T-cell (primary cell): ENCODE measurements around the gene SH3BGRL2. TPM values are rescaled to one million over a fixed set of nuclear protein-coding genes. Genes with fewer than 3 reads are reported as not detected.
"Not testable (repeated sequence)": the region's sequence is repeated elsewhere in the genome, so short reads cannot be mapped to it uniquely, and the experiment has no call there.

Experiments
- ATAC-seq, 4 experiments: fragments of 200-7000 bp in 3 of 4; fragments of 150-1000 bp in 1 of 4; cut with Tn5 transposase; replicated peaks in 1 of 4; 1 replicate in 3 of 4; 2 replicates in 1 of 4; pipeline ENCODE4 v1.10.0; 2021; ENCODE audit warnings: moderate library complexity in 3 of 4, mild to moderate bottlenecking in 2 of 4, moderate number of reproducible peaks in 1 of 4
- CTCF ChIA-PET, 2 donors: fragments of 300-600 bp; sonication (Branson Sonifier 250); formaldehyde crosslinking; loops; one replicate each; lab custom pipeline; 2022; ENCODE audit warnings: antibody characterized with exemption in 2 of 2; lab: Charles Lee
- POLR2A ChIA-PET, 2 donors: fragments of 300-600 bp; sonication (Branson Sonifier 250); formaldehyde crosslinking; loops; one replicate each; lab custom pipeline; 2022; ENCODE audit warnings: antibody characterized with exemption in 2 of 2; lab: Charles Lee
- DNase-seq, 35 experiments: peaks; one replicate each; pipeline versions ENCODE4 v3.0.0 to v3.0.0-alpha.2; 2013 to 2023
- H3K27ac ChIP-seq: one replicate; pipeline ENCODE4 v1.5.1; 2013; ENCODE audit warnings: low read length
- H3K27me3 ChIP-seq, 2 experiments: replicated peaks in 1 of 2; 1 replicate in 1 of 2; 2 replicates in 1 of 2; pipeline versions ENCODE4 v1.6.1 to v1.7.0; 2013; ENCODE audit warnings: low read length in 1 of 2, mixed read lengths in 1 of 2; ENCODE audit not compliant: control insufficient read depth in 2 of 2, insufficient read depth in 2 of 2; ENCODE audit errors: extremely low read depth in 1 of 2
- H3K36me3 ChIP-seq, 2 donors: 1 replicate in 1 of 2; 2 replicates in 1 of 2; pipeline versions ENCODE4 v1.6.1 to v1.7.0; 2013; ENCODE audit warnings: low read length in 1 of 2; ENCODE audit not compliant: control insufficient read depth in 2 of 2, insufficient read depth in 1 of 2; ENCODE audit errors: extremely low read depth in 1 of 2
- H3K4me1 ChIP-seq, 2 experiments: 1 replicate in 1 of 2; 2 replicates in 1 of 2; pipeline versions ENCODE4 v1.6.1 to v1.7.0; 2013; ENCODE audit warnings: low read length in 2 of 2, mixed read lengths in 1 of 2; ENCODE audit not compliant: insufficient read depth in 2 of 2, control insufficient read depth in 1 of 2; ENCODE audit errors: extremely low read depth in 1 of 2
- H3K4me3 ChIP-seq, 2 donors: 1 replicate in 1 of 2; 2 replicates in 1 of 2; pipeline versions ENCODE4 v1.5.1 to v1.7.0; 2013; ENCODE audit warnings: mild to moderate bottlenecking in 2 of 2, low read length in 1 of 2, moderate library complexity in 1 of 2; ENCODE audit not compliant: control insufficient read depth in 1 of 2; ENCODE audit errors: extremely low read depth in 1 of 2
- H3K9me3 ChIP-seq: 2 replicates; pipeline ENCODE4 v1.7.0; 2013
- H3K27ac Mint-ChIP-seq, 2 donors: one replicate each; pipeline ENCODE4 v1.8.0; 2020 to 2021; ENCODE audit warnings: mild to moderate bottlenecking in 2 of 2, mixed read lengths in 2 of 2
- H3K27me3 Mint-ChIP-seq, 2 donors: one replicate each; pipeline ENCODE4 v1.8.0; 2021 to 2022; ENCODE audit warnings: mixed read lengths in 2 of 2
- H3K36me3 Mint-ChIP-seq: one replicate; pipeline ENCODE4 v1.8.0; 2021; ENCODE audit warnings: mixed read lengths
- H3K4me1 Mint-ChIP-seq, 3 donors: one replicate each; pipeline ENCODE4 v1.8.0; 2020 to 2022; ENCODE audit warnings: mixed read lengths in 3 of 3, mild to moderate bottlenecking in 1 of 3
- H3K4me3 Mint-ChIP-seq, 3 donors: one replicate each; pipeline ENCODE4 v1.8.0; 2020 to 2022; ENCODE audit warnings: mild to moderate bottlenecking in 3 of 3, mixed read lengths in 3 of 3, moderate library complexity in 3 of 3
- H3K9me3 Mint-ChIP-seq, 3 donors: one replicate each; pipeline ENCODE4 v1.8.0; 2020 to 2022; ENCODE audit warnings: mixed read lengths in 3 of 3
- WGBS: methylation state at CpG from one replicate; pipeline ENCODE4 v1.1.5; 2013; ENCODE audit warnings: missing lambda C conversion rate; ENCODE audit not compliant: insufficient coverage; 5-methylcytosine and 5-hydroxymethylcytosine counted together
- total RNA-seq, 35 experiments: library from RNA in 6 of 35; stranded (reverse) in 6 of 35; fragments of 120-200 nt in 1 of 35; gene quantifications; one replicate each; pipeline versions ENCODE4 v1.2.1 to v1.2.4 and lab custom pipeline; 2013 to 2026

Gene SH3BGRL2
- total RNA-seq, 5 donors from 2014 or later (not counting 1 experiment from before 2014, with no cell fraction given) = 0.53 to 8.9 (median 1.4) TPM

GRCh38 chr6:79612918-79613317, 18.2 kb upstream of the SH3BGRL2 start:
- H3K27me3 ChIP-seq = no peaks in the 10 kb centered on the region
- WGBS = 86% methylated on average over 1 of the region's 2 CpGs

GRCh38 chr6:79613912-79614311, 17.2 kb upstream of the SH3BGRL2 start:
- Mint-ChIP-seq H3K36me3 (no peaks in the 10 kb centered on the region), H3K9me3 (no peaks in the 10 kb centered on the region), H3K4me1 (no peaks in the 10 kb centered on the region), H3K27me3 (peaks cover 2 to 5% of the 10 kb centered on the region in 2 donors), H3K4me3 (no peak overlapping the region), H3K27ac (no peak overlapping the region)
- Histone ChIP-seq H3K27me3 (no peaks in the 10 kb centered on the region), H3K27ac (no peak overlapping the region), H3K9me3 (no peaks in the 10 kb centered on the region), H3K36me3 (no peaks in the 10 kb centered on the region), H3K4me3 (no peak overlapping the region), H3K4me1 (no peaks in the 10 kb centered on the region)
- CTCF ChIA-PET = no interaction called here
- POLR2A ChIA-PET = no interaction called here
- no peak for ATAC-seq
- DNase-seq = no peak
- 79% methylated on average over 2 of the region's 6 CpGs for WGBS

More at GRCh38 chr6:79612918-79613317, 18.2 kb upstream of the SH3BGRL2 start:
- ATAC-seq = no peak
- no peak overlapping the region for H3K27ac ChIP-seq
- Mint-ChIP-seq H3K27ac (no peak overlapping the region), H3K4me1 (no peaks in the 10 kb centered on the region), H3K4me3 (no peak overlapping the region), H3K9me3 (no peaks in the 10 kb centered on the region), H3K36me3 (no peaks in the 10 kb centered on the region), H3K27me3 (peaks cover 2 to 5% of the 10 kb centered on the region in 2 donors)
- ChIA-PET CTCF (no interaction called here), POLR2A (no interaction called here)
- H3K4me1 ChIP-seq = no peaks in the 10 kb centered on the region
- no peak for DNase-seq
- no peaks in the 10 kb centered on the region for H3K9me3 ChIP-seq
- H3K36me3 ChIP-seq = no peaks in the 10 kb centered on the region
- H3K4me3 ChIP-seq = no peak overlapping the region

GRCh38 chr6:79614326-79615305, 16.5 kb upstream of the SH3BGRL2 start:
- CTCF ChIA-PET = no interaction called here
- no peaks in the 10 kb centered on the region for H3K4me1 Mint-ChIP-seq
- no peaks in the 10 kb centered on the region for H3K36me3 Mint-ChIP-seq
- Histone ChIP-seq H3K4me3 (no peak overlapping the region), H3K27me3 (no peaks in the 10 kb centered on the region), H3K9me3 (no peaks in the 10 kb centered on the region), H3K4me1 (no peaks in the 10 kb centered on the region), H3K36me3 (no peaks in the 10 kb centered on the region), H3K27ac (no peak overlapping the region)
- ATAC-seq (no peak), DNase-seq (no peak)
- H3K4me3 Mint-ChIP-seq = no peak overlapping the region
- no peak overlapping the region for H3K27ac Mint-ChIP-seq
- peaks cover 4 to 10% of the 10 kb centered on the region in 2 donors for H3K27me3 Mint-ChIP-seq
- H3K9me3 Mint-ChIP-seq = no peaks in the 10 kb centered on the region
- POLR2A ChIA-PET = no interaction called here
- WGBS = 89% methylated on average over 3 of the region's 7 CpGs

- POLR2A ChIA-PET = no interaction called here
- no peaks in the 10 kb centered on the region for H3K4me1 ChIP-seq
- H3K36me3 ChIP-seq = no peaks in the 10 kb centered on the region
- ATAC-seq (no peak), DNase-seq (no peak)
- H3K27ac Mint-ChIP-seq = no peak overlapping the region
- H3K27me3 Mint-ChIP-seq = peaks cover 4 to 15% of the 10 kb centered on the region in 2 donors
- no peak overlapping the region for H3K27ac ChIP-seq
- H3K27me3 ChIP-seq = no peaks in the 10 kb centered on the region
- H3K4me3 Mint-ChIP-seq = no peak overlapping the region
- H3K36me3 Mint-ChIP-seq = no peaks in the 10 kb centered on the region
- H3K9me3 ChIP-seq = no peaks in the 10 kb centered on the region
- no peaks in the 10 kb centered on the region for H3K4me1 Mint-ChIP-seq
- CTCF ChIA-PET = no interaction called here
- H3K9me3 Mint-ChIP-seq = no peaks in the 10 kb centered on the region
- no peak overlapping the region for H3K4me3 ChIP-seq
- no CpG with 5 or more reads among the region's 1 CpG for WGBS
Measured at GRCh38 chr6:79617518-79617941, 13.6 kb upstream of the SH3BGRL2 start.

- WGBS = 80% methylated on average over 8 of the region's 13 CpGs
- H3K27ac Mint-ChIP-seq, H3K9me3 Mint-ChIP-seq, H3K36me3 ChIP-seq, CTCF ChIA-PET, H3K4me1 ChIP-seq, H3K36me3 Mint-ChIP-seq, H3K4me3 ChIP-seq, H3K4me1 Mint-ChIP-seq, POLR2A ChIA-PET, DNase-seq, H3K9me3 ChIP-seq, H3K4me3 Mint-ChIP-seq, H3K27ac ChIP-seq, H3K27me3 ChIP-seq, ATAC-seq: not testable (repeated sequence)
- H3K27me3 Mint-ChIP-seq = peaks cover 4 to 15% of the 10 kb centered on the region in 2 donors
Measured at GRCh38 chr6:79618425-79618824, 12.7 kb upstream of the SH3BGRL2 start.

- ATAC-seq = no peak
- peaks cover 4 to 16% of the 10 kb centered on the region in 2 donors for H3K27me3 Mint-ChIP-seq
- WGBS = no CpG with 5 or more reads among the region's 2 CpGs
- H3K27ac Mint-ChIP-seq = no peak overlapping the region
- Histone ChIP-seq H3K27ac (no peak overlapping the region), H3K4me3 (no peak overlapping the region), H3K9me3 (no peaks in the 10 kb centered on the region), H3K36me3 (no peaks in the 10 kb centered on the region), H3K27me3 (no peaks in the 10 kb centered on the region), H3K4me1 (no peaks in the 10 kb centered on the region)
- ChIA-PET CTCF (no interaction called here), POLR2A (no interaction called here)
- no peak overlapping the region for H3K4me3 Mint-ChIP-seq
- no peaks in the 10 kb centered on the region for H3K9me3 Mint-ChIP-seq
- no peaks in the 10 kb centered on the region for H3K36me3 Mint-ChIP-seq
- DNase-seq = no peak
- H3K4me1 Mint-ChIP-seq = no peaks in the 10 kb centered on the region
Measured at GRCh38 chr6:79621579-79621978, 9.6 kb upstream of the SH3BGRL2 start.
